ENCODE data around the gene GMEB2. TPM values are rescaled to one million over a fixed set of nuclear protein-coding genes. Genes with fewer than 3 reads are reported as not detected.
A peak's percentile ranks its signal among the peaks of the same experiment; 100 is the strongest.
"Not testable (repeated sequence)": the region's sequence is repeated elsewhere in the genome, so short reads cannot be mapped to it uniquely, and the experiment has no call there.

The GMEB2 gene
- total RNA-seq, 1 experiment from 2014 or later, result 18.1 TPM

DNA sequence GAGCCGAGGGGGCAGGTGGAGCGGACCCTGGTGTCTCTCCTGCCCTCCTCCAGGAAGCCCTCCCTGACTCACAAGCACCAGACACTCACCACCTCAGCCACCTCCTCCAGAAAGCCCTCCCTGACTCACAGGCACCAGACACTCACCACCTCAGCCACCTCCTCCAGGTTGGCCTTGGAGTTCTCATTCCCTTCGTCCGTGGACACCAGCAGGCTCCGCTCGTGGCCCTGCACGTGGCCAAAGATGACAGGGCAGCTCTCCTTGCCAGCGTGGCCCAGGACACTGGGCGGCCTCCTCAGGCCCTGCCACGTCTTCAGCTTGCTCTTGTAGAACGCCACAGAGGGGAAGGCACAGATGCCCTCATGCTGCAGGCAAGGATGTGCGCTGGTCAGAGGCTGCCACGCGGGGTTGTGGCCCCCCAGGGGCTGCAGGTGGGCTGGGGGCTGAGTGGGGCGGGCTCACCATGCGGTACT, 66.5 kb downstream of the GMEB2 start:
- DNase-seq (ENCODE audit: low read depth), result no peak
- in situ Hi-C loops (cut with HindIII; ENCODE audit: low pct_unique_long_range_greater_than_20kb, low sequenced_read_pairs), result no loop called here

DNA sequence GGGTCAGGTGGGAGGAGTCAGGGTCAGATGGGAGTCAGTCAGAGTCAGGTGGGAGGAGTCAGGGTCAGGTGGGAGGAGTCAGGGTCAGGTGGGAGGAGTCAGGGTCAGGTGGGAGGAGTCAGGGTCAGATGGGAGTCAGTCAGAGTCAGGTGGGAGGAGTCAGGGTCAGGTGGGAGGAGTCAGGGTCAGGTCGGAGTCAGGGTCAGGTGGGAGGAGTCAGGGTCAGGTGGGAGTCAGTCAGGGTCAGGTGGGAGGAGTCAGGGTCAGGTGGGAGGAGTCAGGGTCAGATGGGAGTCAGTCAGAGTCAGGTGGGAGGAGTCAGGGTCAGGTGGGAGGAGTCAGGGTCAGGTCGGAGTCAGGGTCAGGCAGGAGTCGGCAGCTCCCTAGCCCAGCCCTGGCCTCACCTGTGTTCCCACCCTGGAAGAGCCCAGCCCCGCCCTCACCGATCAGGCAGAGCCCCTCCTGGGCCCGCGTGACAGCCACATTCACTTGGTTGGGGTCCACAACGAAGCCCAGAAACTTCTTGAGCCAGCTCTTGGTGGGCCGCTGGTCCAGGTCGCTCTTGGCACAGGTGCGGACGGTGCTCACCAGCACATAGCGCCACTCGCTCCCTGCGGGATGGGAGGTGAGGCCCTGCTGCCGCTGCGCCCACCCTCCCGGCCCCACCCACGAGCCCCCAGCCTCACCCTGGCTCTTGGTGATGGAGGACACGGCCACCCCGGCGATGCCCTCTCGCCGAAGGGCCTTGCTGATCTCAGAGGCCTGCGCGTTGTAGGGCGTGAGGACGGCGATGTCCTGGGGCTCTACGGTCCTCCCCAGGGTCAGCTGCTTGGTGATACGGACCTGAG, 67.2 kb downstream of the GMEB2 start:
- DNase-seq (ENCODE audit: low read depth); in situ Hi-C loops (cut with HindIII; ENCODE audit: low pct_unique_long_range_greater_than_20kb, low sequenced_read_pairs): not testable (repeated sequence)

DNA sequence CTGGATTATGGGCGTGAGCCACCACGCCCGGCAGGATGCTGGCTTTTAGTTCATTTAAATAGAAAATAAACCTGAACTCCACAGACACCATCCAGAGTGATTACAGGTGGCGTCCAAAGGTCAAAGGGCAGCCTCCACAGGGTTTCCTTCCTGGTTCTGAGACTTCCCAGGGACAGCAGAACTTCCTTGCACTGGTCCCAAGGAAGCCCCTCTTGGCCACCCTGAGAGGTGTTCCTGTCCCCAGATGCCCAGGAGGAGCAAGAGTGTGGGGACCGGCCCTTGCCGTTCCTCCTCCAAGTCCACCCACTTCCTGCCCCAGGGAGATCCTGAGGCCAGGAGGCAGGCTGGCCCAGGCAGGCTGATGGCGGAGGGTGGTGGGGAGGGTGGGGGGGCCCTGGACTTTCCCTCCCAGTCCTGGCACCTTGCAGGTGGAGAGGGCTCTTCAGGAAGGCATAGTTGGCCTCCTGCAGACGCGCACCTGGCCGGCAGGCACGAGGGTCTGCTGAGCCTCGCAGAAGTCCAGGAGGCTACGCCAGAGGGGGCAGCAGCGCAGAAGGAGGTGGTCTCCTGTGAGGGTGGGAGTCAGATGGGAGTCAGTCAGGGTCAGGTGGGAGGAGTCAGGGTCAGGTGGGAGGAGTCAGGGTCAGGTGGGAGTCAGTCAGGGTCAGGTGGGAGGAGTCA, 68.0 kb downstream of the GMEB2 start:
- DNase-seq (ENCODE audit: low read depth), result no peak
- in situ Hi-C loops (cut with HindIII; ENCODE audit: low pct_unique_long_range_greater_than_20kb, low sequenced_read_pairs), result no loop called here

DNA sequence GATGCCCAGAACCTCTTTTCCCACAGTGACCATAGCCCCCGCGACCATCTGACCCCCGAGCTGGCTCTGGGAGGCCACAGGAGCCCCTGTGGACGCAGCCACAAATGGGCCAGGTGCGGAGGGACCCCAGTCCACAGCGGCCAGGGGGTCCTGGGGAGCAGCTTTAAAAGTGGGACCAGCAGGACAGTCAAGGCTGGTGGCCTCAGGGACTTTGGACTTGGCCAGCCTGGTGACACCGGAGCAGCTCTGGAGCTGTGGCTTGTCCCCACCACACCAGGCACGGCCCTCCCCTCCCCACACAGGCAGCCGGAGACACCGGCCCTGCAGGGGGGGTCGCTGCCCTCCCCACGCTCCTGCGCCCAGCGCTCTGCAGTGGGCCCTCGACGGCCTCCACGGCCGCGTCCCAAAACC, 69.4 kb downstream of the GMEB2 start:
- no peak for DNase-seq (ENCODE audit: low read depth)
- in situ Hi-C loops (cut with HindIII; ENCODE audit: low pct_unique_long_range_greater_than_20kb, low sequenced_read_pairs), result no loop called here

DNA sequence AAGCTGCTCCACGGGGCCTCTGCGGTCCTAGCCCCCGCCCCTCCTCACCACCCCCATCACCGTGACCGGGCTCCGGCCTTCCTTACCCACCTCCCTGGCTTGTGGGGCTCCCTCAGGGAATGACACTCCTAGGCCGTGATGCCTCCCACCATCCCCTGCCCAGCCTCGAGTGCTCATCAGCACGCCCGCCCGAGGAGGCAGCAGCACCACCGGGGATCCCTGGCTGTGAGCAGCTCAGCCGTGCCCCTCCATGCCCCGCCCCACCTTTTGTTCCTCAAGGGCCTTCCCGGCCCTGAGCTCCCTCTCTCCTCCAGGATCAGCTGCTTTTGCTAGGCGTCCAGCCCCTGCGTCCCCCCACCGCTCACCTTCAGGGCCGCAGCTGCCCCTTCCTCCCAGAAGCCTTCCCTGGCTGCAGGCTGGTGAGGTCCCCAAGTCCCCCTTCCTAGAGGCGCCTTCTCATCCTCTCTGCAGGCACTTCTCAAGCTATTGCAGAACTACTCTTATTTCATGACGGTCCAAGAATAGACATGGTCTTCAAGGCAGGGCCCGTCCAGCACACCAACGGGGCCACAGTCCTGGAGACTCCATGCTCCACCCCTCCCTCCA, 69.9 kb downstream of the GMEB2 start:
- in situ Hi-C loops (cut with HindIII; ENCODE audit: low pct_unique_long_range_greater_than_20kb, low sequenced_read_pairs), result no loop called here
- no peak for DNase-seq (ENCODE audit: low read depth)

DNA sequence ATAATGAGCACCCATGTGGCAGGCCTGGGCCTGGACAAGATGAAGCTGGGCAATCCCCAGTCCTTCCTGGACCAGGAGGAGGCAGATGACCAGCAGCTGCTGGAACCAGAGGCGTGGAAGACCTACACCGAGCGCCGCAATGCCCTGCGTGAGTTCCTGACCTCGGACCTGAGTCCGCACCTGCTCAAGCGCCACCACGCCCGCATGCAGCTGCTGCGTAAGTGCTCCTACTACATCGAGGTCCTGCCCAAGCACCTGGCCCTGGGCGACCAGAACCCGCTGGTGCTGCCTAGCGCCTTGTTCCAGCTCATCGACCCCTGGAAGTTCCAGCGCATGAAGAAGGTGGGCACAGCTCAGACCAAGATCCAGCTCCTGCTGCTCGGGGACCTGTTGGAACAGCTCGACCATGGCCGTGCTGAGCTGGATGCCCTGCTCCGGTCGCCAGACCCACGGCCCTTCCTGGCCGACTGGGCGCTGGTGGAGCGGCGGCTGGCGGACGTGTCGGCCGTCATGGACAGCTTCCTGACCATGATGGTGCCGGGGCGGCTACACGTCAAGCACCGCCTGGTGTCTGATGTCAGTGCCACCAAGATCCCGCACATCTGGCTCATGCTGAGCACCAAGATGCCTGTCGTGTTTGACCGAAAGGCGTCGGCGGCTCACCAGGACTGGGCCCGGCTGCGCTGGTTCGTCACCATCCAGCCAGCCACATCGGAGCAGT, 71.1 kb downstream of the GMEB2 start:
- no peak for DNase-seq (ENCODE audit: low read depth)
- in situ Hi-C loops (cut with HindIII; ENCODE audit: low pct_unique_long_range_greater_than_20kb, low sequenced_read_pairs), result no loop called here

DNA sequence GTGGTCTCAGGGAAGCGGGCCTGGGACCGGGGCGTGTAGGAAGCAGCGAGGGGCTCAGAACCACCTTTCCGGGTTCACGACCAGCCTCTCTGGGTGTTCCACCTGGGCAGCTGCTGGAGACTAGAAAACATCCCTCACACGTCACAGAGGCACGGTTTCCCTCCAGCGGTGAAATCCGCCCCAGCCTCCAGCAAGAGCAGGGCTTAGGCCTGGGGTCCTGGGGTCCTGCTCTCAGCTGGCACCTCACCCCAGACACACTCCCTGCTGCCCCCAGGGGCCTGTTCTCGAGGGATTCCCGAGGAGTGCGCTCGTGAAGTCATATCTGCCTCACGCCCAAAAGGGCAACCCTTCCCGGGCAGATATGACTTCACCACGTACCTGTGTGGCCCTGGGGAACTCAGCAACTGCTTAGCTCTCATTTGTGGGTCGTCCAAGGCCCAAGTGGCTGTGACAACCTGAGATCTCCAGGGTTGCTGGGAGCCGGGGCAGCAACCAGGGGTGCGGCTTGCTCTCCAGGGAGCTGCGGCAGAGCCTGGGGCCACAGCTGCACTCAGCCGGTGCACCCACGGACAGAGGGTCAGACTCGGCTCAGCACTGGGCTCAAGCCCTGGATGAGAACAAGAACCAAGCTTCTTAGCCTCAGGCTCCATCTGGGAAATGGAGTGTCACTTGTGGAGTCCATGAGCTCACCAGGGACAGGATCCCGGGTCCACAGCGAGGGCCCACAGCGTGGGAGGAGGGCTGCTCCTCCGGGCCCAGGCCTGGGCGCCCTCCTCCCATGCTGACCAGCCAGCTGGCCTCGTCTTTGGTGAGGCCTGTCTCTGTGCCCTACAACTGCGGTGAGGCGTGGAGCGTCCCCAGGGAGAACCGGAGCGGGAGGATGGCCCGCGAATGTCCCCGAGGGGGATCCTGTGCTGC, 72.3 kb downstream of the GMEB2 start:
- in situ Hi-C loops (cut with HindIII; ENCODE audit: low pct_unique_long_range_greater_than_20kb, low sequenced_read_pairs), result no loop called here
- no peak for DNase-seq (ENCODE audit: low read depth)

DNA sequence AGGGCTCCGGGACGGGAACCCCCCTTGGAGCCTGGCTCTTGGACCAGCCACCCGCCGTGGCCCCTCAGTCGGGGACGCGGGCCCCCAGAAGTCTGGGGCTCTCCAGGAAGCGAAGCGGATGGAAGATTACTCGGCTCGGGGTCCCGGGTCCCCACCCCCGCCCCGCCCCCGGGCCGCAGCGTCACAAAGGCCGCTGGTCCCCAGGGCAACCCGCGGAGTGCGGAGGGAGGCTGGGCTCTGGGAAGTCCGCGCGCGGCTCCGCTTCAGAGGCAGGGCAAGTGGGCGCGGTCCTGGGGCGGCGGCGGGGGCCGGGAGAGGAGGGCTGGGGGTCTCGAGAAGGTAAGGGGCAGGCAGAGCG, 73.0 kb downstream of the GMEB2 start, which contains the start of gene FNDC11:
FNDC11 (plus strand) TSS at position 227 of the 358 bp plus-strand sequence. CDS start 1,505 bp downstream, outside the sequence.
- no peak for DNase-seq (ENCODE audit: low read depth)

DNA sequence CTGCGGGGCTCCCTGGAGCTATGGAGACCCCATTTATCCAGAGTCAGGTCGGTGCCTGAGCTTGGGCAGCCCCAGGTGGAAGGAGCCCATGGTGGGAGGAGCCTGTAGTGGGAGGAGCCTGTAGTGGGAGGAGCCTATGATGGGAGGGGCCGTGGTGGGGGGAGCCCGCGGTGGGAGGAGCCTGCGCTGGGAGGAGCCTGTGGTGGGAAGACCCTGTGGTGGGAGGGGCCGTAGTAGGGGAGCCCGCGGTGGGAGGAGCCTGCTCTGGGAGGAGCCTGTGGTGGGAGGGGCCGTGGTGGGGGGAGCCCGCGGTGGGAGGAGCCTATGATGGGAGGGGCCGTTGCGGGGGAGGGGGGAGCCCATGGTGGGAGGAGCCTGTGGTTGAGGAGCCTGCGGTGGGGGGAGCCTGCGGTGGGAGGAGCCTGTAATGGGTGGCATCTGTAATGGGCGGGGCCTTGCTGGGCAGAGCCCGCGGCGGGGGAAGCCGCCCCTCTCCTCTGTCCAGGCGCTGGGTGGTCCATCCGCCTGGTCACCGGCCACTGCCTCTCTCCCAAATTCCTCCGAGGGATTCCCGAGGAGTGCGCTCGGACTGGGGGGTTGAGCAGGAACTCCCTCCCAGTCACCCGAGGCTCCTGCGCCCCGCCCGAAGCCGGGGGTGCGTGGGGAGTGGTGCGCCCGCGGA, 73.5 kb downstream of the GMEB2 start:
- in situ Hi-C loops (cut with HindIII; ENCODE audit: low pct_unique_long_range_greater_than_20kb, low sequenced_read_pairs), result no loop called here
- peak; percentile 80 for DNase-seq (ENCODE audit: low read depth)

More for the DNA sequence above, 73.0 kb downstream of the GMEB2 start, which contains the start of gene FNDC11:
- in situ Hi-C loops (cut with HindIII; ENCODE audit: low pct_unique_long_range_greater_than_20kb, low sequenced_read_pairs), result no loop called here

DNA sequence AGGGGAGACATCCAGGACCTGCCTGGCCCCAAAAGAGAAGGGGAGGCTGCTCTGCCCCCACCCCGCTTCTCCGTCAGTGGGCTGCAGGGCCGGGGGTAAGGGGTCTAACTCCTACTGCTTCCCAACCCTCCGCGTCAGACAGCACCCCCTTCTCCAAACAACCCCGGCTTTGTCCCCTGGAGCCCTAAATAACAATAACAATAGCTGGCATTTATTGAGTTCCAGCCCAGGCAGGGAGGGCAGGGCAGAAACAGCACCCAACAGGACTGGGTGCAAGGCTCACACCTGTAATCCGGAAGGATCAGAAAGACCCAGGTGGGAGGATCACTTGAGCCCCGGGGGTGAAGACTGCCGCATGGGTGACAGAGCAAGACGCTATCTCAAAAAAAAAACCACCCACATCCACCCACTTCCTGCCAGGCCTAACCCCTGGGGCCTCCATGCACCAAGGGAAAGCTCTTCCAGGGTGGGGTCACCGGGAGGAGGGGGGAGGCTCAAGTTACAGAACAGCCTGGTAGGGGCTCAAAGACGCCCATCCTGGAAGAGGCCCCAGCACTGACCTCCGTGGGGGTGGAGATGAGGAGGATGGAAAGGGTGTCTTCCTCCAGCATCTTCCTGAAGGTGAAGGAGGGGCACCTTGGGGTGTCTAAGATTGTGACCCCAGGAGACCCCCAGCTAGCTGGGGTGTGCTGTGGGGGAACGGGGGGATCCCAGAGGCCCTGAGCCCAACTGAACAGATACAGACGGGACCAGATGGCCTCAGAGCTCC, 74.2 kb downstream of the GMEB2 start:
- DNase-seq (ENCODE audit: low read depth), result no peak
- in situ Hi-C loops (cut with HindIII; ENCODE audit: low pct_unique_long_range_greater_than_20kb, low sequenced_read_pairs), result no loop called here

DNA sequence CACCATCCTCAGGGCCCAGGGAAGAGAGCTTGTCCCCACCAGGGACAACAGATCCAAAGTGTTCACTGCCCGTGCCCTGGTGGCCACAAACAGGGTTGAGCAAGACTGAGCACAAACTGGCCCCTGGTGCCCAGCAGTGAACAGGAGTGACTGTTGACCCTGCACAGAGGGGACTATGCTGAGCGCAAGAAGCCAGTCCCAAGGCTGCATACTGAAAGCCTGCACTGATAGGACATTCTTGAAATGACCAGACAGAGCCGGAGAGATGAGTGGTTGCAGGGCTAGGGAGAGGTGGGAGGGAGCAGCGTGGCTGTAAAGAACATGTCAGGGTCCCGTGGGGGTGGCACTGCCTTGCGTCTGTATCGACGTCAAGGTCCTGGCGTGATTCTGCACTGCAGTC, 75.8 kb downstream of the GMEB2 start:
- in situ Hi-C loops (cut with HindIII; ENCODE audit: low pct_unique_long_range_greater_than_20kb, low sequenced_read_pairs), result no loop called here
- no peak for DNase-seq (ENCODE audit: low read depth)

DNA sequence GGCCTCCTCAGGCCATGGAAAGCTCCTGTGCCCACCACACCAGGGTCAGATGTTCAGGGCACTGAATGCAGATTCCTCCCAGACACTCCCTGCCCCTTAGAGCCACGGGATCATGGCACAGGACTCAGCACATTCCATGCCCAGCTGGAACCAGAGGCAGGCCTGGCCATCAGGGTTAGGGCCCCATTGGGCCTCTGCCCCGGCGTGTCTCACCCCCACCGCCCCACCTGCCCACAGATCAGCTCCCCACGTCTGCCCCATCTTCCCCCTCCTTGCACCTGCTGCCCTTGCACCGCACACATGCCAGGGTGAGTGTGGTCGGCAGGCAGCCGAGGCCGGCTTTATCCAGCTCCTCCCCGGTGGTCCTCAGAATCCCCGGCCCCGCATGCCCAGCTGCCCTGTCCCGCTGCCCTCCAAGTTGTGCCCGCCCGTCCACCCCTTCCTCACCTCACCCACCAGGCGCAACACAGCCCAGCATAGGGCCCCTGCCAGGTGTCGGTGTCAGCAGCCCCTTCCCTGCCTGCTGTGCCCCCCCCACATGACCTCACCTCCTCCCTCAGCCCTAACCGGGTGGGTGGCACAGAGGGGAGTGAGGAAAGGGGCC, 77.1 kb downstream of the GMEB2 start:
- in situ Hi-C loops (cut with HindIII; ENCODE audit: low pct_unique_long_range_greater_than_20kb, low sequenced_read_pairs), result no loop called here
- no peak for DNase-seq (ENCODE audit: low read depth)

DNA sequence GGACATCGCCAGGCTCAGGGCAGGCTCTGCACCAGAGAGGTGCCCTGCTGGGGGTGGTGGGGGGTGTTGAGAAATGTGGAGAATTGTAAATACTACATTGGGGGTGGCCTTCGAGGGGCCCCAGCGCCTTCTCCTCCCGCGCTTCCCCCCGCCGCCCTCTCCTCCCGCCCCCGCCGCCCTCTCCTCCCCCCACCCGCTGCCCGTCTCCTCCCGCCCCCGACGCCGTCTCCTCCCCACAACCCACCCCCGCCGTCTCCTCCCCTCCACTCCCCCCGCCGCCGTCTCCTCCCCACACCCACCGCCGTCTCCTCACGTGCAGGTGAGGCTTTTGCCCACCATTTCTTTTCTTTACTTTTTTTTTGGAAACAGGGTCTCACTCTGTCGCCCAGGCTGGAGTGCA, 77.9 kb downstream of the GMEB2 start:
- no peak for DNase-seq (ENCODE audit: low read depth)
- in situ Hi-C loops (cut with HindIII; ENCODE audit: low pct_unique_long_range_greater_than_20kb, low sequenced_read_pairs), result no loop called here

DNA sequence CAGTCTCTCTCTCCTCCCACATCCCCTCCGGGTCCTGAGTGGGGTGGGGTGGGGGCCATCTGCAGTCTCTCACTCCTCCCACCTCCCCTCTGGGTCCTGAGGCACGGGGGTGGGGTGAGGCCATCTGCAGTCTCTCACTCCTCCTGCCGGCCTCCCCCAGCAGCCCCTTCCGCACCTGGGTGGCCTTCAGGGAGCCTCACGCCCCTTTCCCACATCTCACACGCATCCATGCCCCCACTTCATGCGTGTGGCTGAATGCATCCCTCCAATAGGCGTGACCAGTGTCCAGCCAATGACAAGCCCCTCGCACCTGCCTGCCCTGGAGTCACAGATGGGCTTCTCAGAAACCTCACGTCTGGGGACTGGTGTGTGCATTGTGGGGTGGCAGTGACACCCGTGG, 78.4 kb downstream of the GMEB2 start:
- no peak for DNase-seq (ENCODE audit: low read depth)
- in situ Hi-C loops (cut with HindIII; ENCODE audit: low pct_unique_long_range_greater_than_20kb, low sequenced_read_pairs), result no loop called here

DNA sequence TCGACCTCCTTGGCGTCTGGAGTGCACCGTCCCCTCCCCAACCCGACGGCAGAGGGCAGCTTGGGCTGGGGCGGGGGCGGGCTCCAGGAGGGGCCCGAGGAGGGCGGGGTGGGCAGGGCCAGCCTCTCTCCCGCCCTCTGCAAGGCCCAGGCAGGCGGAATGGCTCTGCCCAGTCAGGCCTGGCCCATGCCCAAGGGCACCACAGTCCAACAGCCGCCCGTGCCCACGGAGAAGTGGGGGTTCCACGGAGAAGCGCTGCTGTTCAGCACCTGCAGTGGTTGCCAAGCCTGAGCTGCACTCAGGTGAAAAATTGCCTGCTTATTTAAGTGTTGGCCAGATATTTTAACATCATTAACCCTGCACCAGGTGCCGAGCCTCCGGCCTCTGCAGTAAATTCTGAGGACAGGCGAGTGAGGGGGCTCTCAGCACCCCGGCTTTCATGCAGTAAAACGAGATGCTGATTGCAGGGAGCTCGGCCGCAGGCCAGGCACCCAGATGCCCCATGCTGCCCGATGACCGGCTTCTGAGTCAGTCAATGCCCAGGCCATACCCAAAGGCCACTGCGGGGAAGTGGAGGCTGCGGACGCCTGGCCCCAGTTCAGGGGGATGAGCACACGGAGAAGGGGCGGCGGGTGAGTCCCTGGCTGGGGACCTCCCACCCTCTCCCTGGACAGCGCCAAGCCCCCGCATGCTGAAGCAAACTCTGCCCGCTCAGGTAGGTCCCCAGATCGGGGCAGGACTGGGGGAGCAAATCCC, 79.0 kb downstream of the GMEB2 start, which contains the start of gene SRMS:
SRMS (minus strand) TSS at position 25 of the 756 bp plus-strand sequence. CDS start 286 bp downstream, outside the sequence.
- DNase-seq (ENCODE audit: low read depth), result no peak
- in situ Hi-C loops (cut with HindIII; ENCODE audit: low pct_unique_long_range_greater_than_20kb, low sequenced_read_pairs), result no loop called here
